T1000 (cell line): ENCODE measurements around the gene SRPK2.
"Not testable (repeated sequence)": the region's sequence is repeated elsewhere in the genome, so short reads cannot be mapped to it uniquely, and the experiment has no call there.

Experiments used
- DNase-seq: peaks from one replicate; lab custom pipeline; 2025; ENCODE audit warnings: mixed read lengths; lab: John Stamatoyannopoulos, UW

SRPK2 gene

GRCh38 chr7:105304040-105304895, 84.5 kb downstream of the SRPK2 start:
- DNase-seq, result no peak

- DNase-seq, result not testable (repeated sequence)
Observed at GRCh38 chr7:105300587-105300986, 88.1 kb downstream of the SRPK2 start.

- no peak for DNase-seq
Observed at GRCh38 chr7:105298439-105298894, 90.3 kb downstream of the SRPK2 start.

- no peak for DNase-seq
Observed at GRCh38 chr7:105297985-105298384, 90.7 kb downstream of the SRPK2 start.

- DNase-seq, result no peak
Observed at GRCh38 chr7:105297309-105297708, 91.4 kb downstream of the SRPK2 start.

- DNase-seq, result no peak
Observed at GRCh38 chr7:105296491-105296890, 92.2 kb downstream of the SRPK2 start.

DNA sequence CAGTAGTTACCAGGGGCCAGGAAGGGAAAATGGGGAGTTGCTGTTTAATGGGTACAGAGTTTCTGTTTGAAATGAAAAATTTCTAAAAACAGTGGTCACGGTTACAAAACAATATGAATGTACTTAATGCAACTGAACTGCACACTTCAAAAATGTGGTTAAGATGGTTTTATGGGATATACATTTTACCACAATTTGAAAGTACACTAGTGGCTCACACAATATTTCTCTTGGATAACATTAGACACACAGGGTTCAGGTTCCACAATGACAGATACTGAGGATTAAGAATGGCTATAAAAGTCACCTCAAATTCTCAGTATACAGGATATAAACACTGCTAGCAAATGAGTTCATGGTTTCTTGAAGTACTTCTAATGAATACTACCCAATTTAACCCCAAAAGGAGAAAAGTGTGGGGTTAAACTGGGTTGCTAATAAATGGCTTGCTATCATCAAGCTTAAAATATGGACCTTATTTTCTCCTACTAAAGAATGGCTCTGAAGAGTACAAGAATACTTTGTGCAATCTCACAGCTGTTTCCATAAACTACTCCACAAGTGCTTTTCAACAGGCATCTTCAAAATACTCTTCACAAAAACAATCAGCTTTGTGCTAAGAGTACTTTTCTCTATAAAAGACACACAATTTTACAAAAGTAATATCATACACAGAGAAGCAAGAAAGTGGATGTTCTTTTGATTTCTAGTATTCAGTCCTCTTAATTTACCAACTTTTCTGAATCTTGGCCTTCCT, 92.9 kb downstream of the SRPK2 start:
- no peak for DNase-seq

DNA sequence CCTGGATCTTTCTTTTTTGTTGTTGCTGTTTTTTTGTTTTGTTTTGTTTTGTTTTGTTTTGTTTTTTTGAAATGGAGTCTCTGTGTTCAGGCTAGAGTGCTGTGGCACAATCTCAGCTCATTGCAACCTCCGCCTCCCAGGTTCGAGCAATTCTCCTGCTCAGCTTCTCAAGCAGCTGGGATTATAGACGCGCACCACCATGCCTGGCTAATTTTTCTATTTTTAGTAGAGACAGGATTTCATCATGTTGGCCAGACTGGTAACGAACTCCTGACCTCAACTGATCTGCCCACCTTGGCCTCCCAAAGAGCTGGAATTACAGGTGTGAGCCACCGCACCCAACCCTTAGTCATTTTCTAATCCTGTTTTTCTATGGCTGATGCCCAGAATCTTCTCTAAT, 94.2 kb downstream of the SRPK2 start:
- not testable (repeated sequence) for DNase-seq

DNA sequence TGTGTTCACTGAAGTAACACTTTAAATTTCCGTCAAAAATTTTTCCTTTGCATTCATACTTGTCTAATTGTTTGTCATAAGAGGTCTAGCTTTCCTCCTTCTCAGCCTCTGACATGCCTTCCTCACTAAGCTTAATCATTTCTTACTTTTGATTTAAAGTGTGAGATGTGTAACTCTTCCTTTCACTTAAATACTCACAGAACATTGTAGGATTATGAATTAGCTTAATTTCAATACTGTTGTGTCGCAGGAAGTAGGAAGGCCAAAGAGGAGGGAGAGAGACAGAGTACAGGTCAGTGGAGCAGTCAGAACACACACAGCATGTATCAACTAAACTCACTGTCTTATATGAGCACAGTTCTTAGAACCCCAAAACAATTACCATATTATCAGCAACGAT, 99.0 kb downstream of the SRPK2 start:
- no peak for DNase-seq

DNA sequence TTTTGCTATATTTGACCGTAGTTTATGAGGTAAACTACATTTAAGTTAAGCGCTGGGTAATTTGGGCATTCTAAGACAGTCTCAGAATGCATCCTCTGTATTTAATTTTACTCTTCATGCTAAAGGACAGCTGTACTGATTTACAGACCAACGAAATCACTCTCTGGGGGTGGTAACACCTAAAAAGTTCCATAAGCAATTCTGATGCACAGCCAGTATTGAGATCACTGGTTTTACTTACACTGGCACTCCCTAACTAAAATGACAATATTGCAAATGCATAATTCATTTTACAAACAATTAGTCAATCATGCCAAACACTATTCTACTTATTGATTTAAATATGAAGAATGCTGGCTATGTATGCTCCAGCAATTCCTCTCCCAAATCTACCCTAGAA, 102.3 kb downstream of the SRPK2 start:
- no peak for DNase-seq

DNA sequence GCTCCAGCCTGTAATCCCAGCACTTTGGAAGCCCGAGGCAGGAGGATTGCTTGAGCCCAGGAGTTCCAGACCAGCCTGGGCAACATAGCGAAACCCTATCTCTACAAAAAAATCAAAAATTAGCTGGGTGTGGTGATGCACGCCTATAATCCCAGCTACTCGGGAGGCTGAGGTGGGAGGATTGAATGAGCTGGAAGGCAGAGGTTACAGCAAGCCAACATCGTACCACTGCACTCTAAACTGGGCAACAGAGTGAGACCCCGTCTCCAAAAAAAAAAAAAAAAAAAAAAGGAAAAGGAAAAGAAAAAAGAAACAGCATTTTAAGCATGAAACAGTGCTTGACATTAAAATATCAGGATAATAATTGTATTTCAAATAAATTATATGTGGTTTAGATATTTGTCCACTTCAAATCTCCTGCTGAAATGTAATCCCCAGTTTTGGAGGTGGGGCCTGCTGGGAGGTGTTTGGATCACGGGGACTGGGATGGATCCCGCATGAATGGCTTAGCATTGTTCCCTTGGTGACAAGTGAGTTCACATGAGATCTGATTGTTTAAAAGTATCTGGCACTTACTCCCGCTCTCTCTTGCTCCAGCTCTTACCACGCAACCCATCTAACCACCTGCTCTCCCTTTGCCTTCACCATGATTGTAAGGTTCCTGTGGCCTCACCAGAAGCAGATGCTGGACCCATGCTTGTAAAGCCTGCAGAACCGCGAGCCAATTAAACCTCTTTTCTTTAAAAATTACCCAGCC, 103.4 kb downstream of the SRPK2 start:
- DNase-seq, result no peak

DNA sequence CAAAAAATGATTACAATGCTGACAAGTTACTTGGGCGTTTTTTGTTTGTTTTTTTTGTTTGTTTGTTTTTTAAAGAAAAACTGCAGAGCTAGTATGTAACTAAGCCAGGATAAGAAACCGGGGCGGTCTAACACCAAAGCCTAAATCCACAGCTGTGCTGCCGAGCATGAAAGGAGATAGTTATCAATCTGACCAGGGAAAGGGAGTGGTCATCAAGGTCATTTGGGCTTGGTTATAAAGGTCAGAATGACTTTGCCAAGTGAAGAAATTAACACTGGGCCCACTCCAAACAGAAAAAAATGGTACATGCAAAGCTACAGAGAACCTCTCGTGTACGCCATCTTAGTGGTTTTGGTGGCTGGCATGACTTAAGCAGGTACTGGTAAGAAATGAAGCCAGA, 104.7 kb downstream of the SRPK2 start:
- no peak for DNase-seq

GRCh38 chr7:105281966-105282365, 106.8 kb downstream of the SRPK2 start:
- no peak for DNase-seq

- no peak for DNase-seq
Observed at GRCh38 chr7:105279688-105280007, 109.1 kb downstream of the SRPK2 start.

- DNase-seq, result no peak
Observed at GRCh38 chr7:105278973-105279687, 109.6 kb downstream of the SRPK2 start.

GRCh38 chr7:105278565-105278964, 110.2 kb downstream of the SRPK2 start:
- no peak for DNase-seq

GRCh38 chr7:105277341-105277740, 111.4 kb downstream of the SRPK2 start:
- DNase-seq, result no peak

DNA sequence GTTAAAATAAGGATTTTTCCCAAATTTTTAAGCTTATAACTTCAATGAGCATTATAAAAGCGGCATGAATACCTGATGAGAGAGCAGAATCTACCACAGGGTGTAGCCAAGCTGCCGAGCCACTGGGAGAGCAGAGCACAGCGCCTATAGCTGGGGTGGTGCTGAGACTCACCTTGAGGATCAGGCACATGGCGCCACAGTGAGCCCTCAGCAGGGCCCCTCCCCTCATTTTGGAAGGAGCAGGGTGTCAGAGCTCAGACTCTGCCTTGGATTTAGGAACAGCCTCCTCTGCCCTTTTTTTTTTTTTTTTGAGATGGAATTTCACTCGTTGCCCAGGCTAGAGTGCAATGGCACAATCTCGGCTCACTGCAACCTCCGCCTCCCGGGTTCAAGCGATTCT, 118.6 kb downstream of the SRPK2 start:
- DNase-seq, result no peak

DNA sequence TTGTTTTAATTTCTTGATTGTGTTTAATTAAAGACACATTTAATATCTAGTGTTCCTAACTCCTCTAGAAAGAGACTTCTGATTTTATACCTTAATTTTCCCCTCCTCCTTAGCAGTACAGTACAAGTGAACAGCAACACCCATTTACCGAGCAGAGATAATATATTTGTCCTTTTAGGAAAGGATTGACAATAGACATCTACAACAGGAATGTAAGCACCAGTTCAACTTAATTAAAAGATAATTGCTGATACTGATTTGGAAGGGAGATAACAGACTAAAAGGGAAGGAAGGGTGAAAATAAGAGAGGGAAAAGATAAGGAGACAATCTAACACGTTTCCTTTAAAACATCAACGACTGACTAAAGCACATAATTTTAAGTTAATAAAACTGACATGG, 119.3 kb downstream of the SRPK2 start:
- no peak for DNase-seq

DNA sequence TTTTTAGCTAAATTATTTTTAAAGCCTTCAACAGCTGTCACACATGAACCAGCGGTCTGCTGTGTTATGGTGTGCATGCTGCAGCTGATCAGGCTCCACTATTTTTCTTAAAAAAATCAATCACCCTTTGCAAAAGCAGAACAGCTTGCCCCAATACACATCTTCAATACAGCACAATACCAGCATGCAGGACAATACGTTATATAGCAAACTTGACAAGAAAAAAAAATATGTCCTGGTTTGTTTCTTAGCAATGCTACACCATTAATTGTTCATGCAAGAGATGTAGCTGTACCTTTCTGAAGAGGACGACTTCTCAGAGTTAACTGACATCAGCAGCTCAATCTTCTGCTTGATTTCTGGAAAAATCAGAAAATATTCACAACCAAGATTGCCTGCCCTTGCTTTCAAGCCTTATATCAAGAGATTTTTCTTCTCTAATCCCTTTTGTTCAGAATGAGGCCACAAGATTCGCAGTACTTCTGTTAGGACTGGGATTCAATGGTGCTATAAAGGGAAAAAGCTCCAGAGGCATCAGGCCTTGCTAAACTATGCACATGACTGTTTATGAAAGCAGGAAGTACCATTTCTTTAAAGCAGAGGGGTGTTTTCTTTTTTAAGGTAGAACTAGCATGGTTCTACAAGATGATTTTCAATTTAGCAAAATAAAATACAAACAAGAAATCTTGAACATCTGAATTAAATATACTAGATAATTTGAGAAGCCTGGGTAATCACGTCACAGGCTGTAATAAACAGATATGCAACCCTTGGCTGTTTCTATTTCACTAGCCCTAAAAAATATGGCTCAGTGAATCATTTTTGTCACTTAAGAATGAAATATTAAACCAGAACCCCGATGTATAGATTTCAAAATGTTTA, 120.0 kb downstream of the SRPK2 start:
- DNase-seq, result no peak

- DNase-seq, result no peak
Observed at GRCh38 chr7:105268056-105268455, 120.7 kb downstream of the SRPK2 start.
